Mesenchymal stem cell (in vitro differentiated cells and primary cell): Measurements from ENCODE around the gene ARL8A.

ENCODE experiments used
- DNase-seq: peaks from one replicate; pipeline ENCODE4 v3.0.0-alpha.2; 2013
- H2AFZ ChIP-seq: one replicate; pipeline ENCODE4 v1.6.1; 2013; ENCODE audit warnings: low read depth, mild to moderate bottlenecking, control low read depth, inconsistent platforms, low read length, moderate library complexity
- H2AK5ac ChIP-seq: 2 replicates; pipeline ENCODE4 v1.6.1; 2013; ENCODE audit warnings: low read length, moderate library complexity, mild to moderate bottlenecking, inconsistent platforms; ENCODE audit not compliant: severe bottlenecking
- H2BK120ac ChIP-seq: one replicate; pipeline ENCODE4 v1.6.1; 2013; ENCODE audit warnings: low read depth, mild to moderate bottlenecking, inconsistent platforms, low read length, moderate library complexity
- H2BK12ac ChIP-seq, 2 experiments: one replicate each; pipeline ENCODE4 v1.6.1; 2013; ENCODE audit warnings: inconsistent platforms in 2 of 2, low read length in 2 of 2, mild to moderate bottlenecking in 2 of 2, moderate library complexity in 2 of 2, control low read depth in 1 of 2
- H2BK15ac ChIP-seq: one replicate; pipeline ENCODE4 v1.6.1; 2013; ENCODE audit warnings: mild to moderate bottlenecking, low read depth, inconsistent platforms; ENCODE audit not compliant: poor library complexity, severe bottlenecking
- H2BK5ac ChIP-seq: 2 replicates; pipeline ENCODE4 v1.6.1; 2013; ENCODE audit warnings: low read depth, mild to moderate bottlenecking, low read length, control low read depth, inconsistent platforms; ENCODE audit not compliant: poor library complexity, severe bottlenecking
- H3K14ac ChIP-seq, 2 experiments: one replicate each; pipeline ENCODE4 v1.6.1; 2013; ENCODE audit warnings: inconsistent platforms in 2 of 2, low read length in 2 of 2, control low read depth in 1 of 2, mild to moderate bottlenecking in 1 of 2, moderate library complexity in 1 of 2
- H3K18ac ChIP-seq, 2 experiments: one replicate each; pipeline ENCODE4 v1.6.1; 2013; ENCODE audit warnings: inconsistent platforms in 2 of 2, low read length in 2 of 2, control low read depth in 1 of 2, low read depth in 1 of 2, mild to moderate bottlenecking in 1 of 2
- H3K23ac ChIP-seq, 2 experiments: one replicate each; pipeline ENCODE4 v1.6.1; 2013; ENCODE audit warnings: inconsistent platforms in 2 of 2, low read length in 2 of 2, mild to moderate bottlenecking in 2 of 2, moderate library complexity in 2 of 2, control low read depth in 1 of 2
- H3K27ac ChIP-seq: 2 replicates; pipeline ENCODE4 v1.5.1; 2013; ENCODE audit warnings: mild to moderate bottlenecking, moderate library complexity, low read length, control low read depth, inconsistent platforms; ENCODE audit not compliant: poor library complexity, severe bottlenecking
- H3K27me3 ChIP-seq, 2 experiments: 2 replicates each; pipeline versions ENCODE4 v1.6.1 to v1.7.0; 2013; ENCODE audit warnings: low read length in 2 of 2, mild to moderate bottlenecking in 2 of 2, moderate library complexity in 2 of 2, control low read depth in 1 of 2, inconsistent platforms in 1 of 2; ENCODE audit not compliant: control insufficient read depth in 1 of 2, insufficient read depth in 1 of 2
- H3K36me3 ChIP-seq, 2 experiments: 2 replicates each; pipeline versions ENCODE4 v1.6.1 to v1.7.0; 2013; ENCODE audit warnings: low read length in 2 of 2, control low read depth in 1 of 2, inconsistent platforms in 1 of 2, low read depth in 1 of 2, mild to moderate bottlenecking in 1 of 2; ENCODE audit not compliant: insufficient read depth in 2 of 2, control insufficient read depth in 1 of 2
- H3K4ac ChIP-seq, 2 experiments: one replicate each; pipeline ENCODE4 v1.6.1; 2013; ENCODE audit warnings: inconsistent platforms in 2 of 2, low read length in 2 of 2, mild to moderate bottlenecking in 2 of 2, moderate library complexity in 2 of 2, control low read depth in 1 of 2, low read depth in 1 of 2
- H3K4me1 ChIP-seq: 2 replicates; pipeline ENCODE4 v1.6.1; 2013; ENCODE audit warnings: low read depth, low read length, control low read depth; ENCODE audit not compliant: control insufficient read depth, insufficient read depth
- H3K4me2 ChIP-seq: 2 replicates; pipeline ENCODE4 v1.6.1; 2013; ENCODE audit warnings: low read length, mild to moderate bottlenecking, inconsistent platforms; ENCODE audit not compliant: poor library complexity, severe bottlenecking
- H3K4me3 ChIP-seq, 2 experiments: 2 replicates each; pipeline versions ENCODE4 v1.5.1 to v1.7.0; 2013; ENCODE audit warnings: low read length in 2 of 2, mild to moderate bottlenecking in 2 of 2, control low read depth in 1 of 2, low read depth in 1 of 2; ENCODE audit not compliant: insufficient read depth in 1 of 2
- H3K79me1 ChIP-seq: replicated peaks from 2 replicates; pipeline ENCODE4 v1.6.1; 2013; ENCODE audit warnings: mild to moderate bottlenecking, control low read depth, low read length, inconsistent platforms; ENCODE audit not compliant: poor library complexity, severe bottlenecking
- H3K9ac ChIP-seq: 2 replicates; pipeline ENCODE4 v1.7.0; 2013; ENCODE audit warnings: mild to moderate bottlenecking, low read length, moderate library complexity
- H3K9me3 ChIP-seq: 2 replicates; pipeline ENCODE4 v1.7.0; 2013; ENCODE audit warnings: mild to moderate bottlenecking, low read length; ENCODE audit not compliant: control insufficient read depth
- H4K8ac ChIP-seq: one replicate; pipeline ENCODE4 v1.6.1; 2013; ENCODE audit warnings: inconsistent platforms, mild to moderate bottlenecking, low read length, moderate library complexity
- H4K91ac ChIP-seq: one replicate; pipeline ENCODE4 v1.6.1; 2013; ENCODE audit warnings: mild to moderate bottlenecking, low read length, inconsistent platforms
- WGBS: methylation state at CpG from one replicate; pipeline ENCODE4 v1.1.7; 2013; ENCODE audit warnings: mixed read lengths; 5-methylcytosine and 5-hydroxymethylcytosine counted together

Gene ARL8A

GRCh38 chr1:202134645-202135172, 9.8 kb downstream of the ARL8A start:
- Histone ChIP-seq H2AFZ (no peak overlapping the region), H3K27me3 (no peaks in the 10 kb centered on the region), H3K4me1 (peaks cover 7% of the 10 kb centered on the region), H3K14ac (no peak overlapping the region), H3K9ac (no peak overlapping the region), H4K91ac (no peak overlapping the region), H3K23ac (no peak overlapping the region), H3K18ac (no peak overlapping the region), H2BK15ac (no peak overlapping the region), H3K4ac (no peak overlapping the region), H3K4me3 (no peak overlapping the region), H3K9me3 (no peaks in the 10 kb centered on the region), H3K27ac (no peak overlapping the region), H4K8ac (no peak overlapping the region), H2BK12ac (no peak overlapping the region), H2AK5ac (no peak overlapping the region), H3K36me3 (peaks cover 56 to 63% of the 10 kb centered on the region in 2 experiments), H2BK5ac (no peak overlapping the region), H3K4me2 (no peak overlapping the region), H2BK120ac (no peak overlapping the region), H3K79me1 (peaks cover 21% of the 10 kb centered on the region)
- 96% methylated on average over 13 of the region's 13 CpGs for WGBS
- no peak for DNase-seq

- H3K27ac ChIP-seq, result no peak overlapping the region
- no peak overlapping the region for H3K4ac ChIP-seq
- no peak overlapping the region for H2AK5ac ChIP-seq
- peaks cover 20% of the 10 kb centered on the region for H3K79me1 ChIP-seq
- H4K8ac ChIP-seq, result no peak overlapping the region
- no peaks in the 10 kb centered on the region for H3K9me3 ChIP-seq
- H3K9ac ChIP-seq, result no peak overlapping the region
- no peak for DNase-seq
- peaks cover 54 to 63% of the 10 kb centered on the region in 2 experiments for H3K36me3 ChIP-seq
- H3K18ac ChIP-seq, result no peak overlapping the region
- no peak overlapping the region for H2BK120ac ChIP-seq
- H3K27me3 ChIP-seq, result no peaks in the 10 kb centered on the region
- no peak overlapping the region for H3K4me3 ChIP-seq
- no peak overlapping the region for H2BK5ac ChIP-seq
- H3K23ac ChIP-seq, result no peak overlapping the region
- no peak overlapping the region for H2AFZ ChIP-seq
- H3K4me1 ChIP-seq, result peaks cover 7% of the 10 kb centered on the region
- no peak overlapping the region for H3K4me2 ChIP-seq
- WGBS, result 98% methylated on average over 3 of the region's 5 CpGs
- no peak overlapping the region for H2BK12ac ChIP-seq
- no peak overlapping the region for H3K14ac ChIP-seq
- H2BK15ac ChIP-seq, result no peak overlapping the region
- no peak overlapping the region for H4K91ac ChIP-seq
Measured at GRCh38 chr1:202133989-202134388, 10.5 kb downstream of the ARL8A start.

DNA sequence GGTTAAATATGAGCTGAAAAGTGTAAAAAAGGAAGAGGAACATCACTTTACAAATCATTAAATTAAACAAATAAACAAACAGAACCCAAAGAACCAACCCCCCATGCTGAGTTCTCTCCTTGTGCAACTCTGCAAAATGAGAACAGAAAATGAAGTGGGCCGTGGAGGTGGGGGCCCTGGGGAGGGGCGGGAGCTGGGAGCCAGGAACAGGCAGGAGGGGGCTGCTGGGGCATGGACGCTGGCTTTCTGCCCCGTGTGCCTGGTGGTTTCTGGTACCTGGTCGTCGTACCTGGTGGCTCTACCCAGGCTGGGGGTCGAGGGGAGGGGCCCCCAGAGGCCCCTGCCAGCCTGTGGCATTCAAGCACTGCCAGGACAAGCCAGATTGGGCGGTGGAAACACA, 11.0 kb downstream of the ARL8A start:
- Histone ChIP-seq H3K4me2 (no peak overlapping the region), H2AFZ (no peak overlapping the region), H2BK12ac (no peak overlapping the region), H3K4ac (no peak overlapping the region), H3K9me3 (no peaks in the 10 kb centered on the region), H4K8ac (peak overlapping the region; percentile 13), H3K27ac (no peak overlapping the region), H4K91ac (no peak overlapping the region), H2AK5ac (no peak overlapping the region), H2BK5ac (no peak overlapping the region), H2BK120ac (no peak overlapping the region), H3K79me1 (peaks cover 20% of the 10 kb centered on the region), H3K23ac (no peak overlapping the region), H3K36me3 (peaks cover 49 to 63% of the 10 kb centered on the region in 2 experiments), H3K9ac (no peak overlapping the region), H3K4me3 (no peak overlapping the region), H3K14ac (no peak overlapping the region), H3K27me3 (no peaks in the 10 kb centered on the region), H3K18ac (no peak overlapping the region), H2BK15ac (no peak overlapping the region), H3K4me1 (peaks cover 7% of the 10 kb centered on the region)
- DNase-seq, result no peak
- 95% methylated on average over 8 of the region's 8 CpGs for WGBS

DNA sequence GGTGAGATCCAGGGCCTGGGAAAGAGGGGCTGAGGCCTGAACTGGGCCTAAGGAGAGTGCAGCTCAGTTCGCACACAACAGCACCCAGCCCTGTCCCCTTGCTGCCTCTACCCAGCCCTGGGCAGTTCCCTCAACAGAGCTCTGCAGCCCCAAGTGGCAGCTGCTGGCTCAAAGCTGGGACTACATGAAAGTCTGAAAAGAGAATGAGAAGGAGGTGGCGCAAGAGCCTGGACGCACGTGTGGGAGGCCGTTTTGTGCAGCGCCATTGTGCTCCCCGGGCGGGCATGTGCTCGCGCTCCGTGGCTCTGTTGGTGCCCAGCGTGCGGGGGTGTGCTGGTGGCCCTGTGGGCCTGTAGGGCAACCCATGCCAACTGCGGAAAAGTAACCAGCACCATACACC, 11.5 kb downstream of the ARL8A start:
- no peak overlapping the region for H3K23ac ChIP-seq
- no peak overlapping the region for H2BK120ac ChIP-seq
- no peak overlapping the region for H3K18ac ChIP-seq
- no peak overlapping the region for H2BK5ac ChIP-seq
- no peak overlapping the region for H2AK5ac ChIP-seq
- H3K9me3 ChIP-seq, result no peaks in the 10 kb centered on the region
- peaks cover 5% of the 10 kb centered on the region for H3K4me1 ChIP-seq
- H4K91ac ChIP-seq, result no peak overlapping the region
- peak overlapping the region; percentile 38 for H3K9ac ChIP-seq
- no peak overlapping the region for H3K27ac ChIP-seq
- H2AFZ ChIP-seq, result no peak overlapping the region
- H3K36me3 ChIP-seq, result peaks cover 45 to 58% of the 10 kb centered on the region in 2 experiments
- no peak overlapping the region for H3K4me2 ChIP-seq
- WGBS, result 96% methylated on average over 10 of the region's 14 CpGs
- no peaks in the 10 kb centered on the region for H3K27me3 ChIP-seq
- H2BK15ac ChIP-seq, result no peak overlapping the region
- no peak overlapping the region for H3K4ac ChIP-seq
- H3K14ac ChIP-seq, result no peak overlapping the region
- no peak overlapping the region for H3K4me3 ChIP-seq
- H4K8ac ChIP-seq, result no peak overlapping the region
- H2BK12ac ChIP-seq, result no peak overlapping the region
- peaks cover 17% of the 10 kb centered on the region for H3K79me1 ChIP-seq
- DNase-seq, result no peak
